GM13977 (cell line): ENCODE measurements around the gene ZNF19.

Experiments used
- DNase-seq: peaks from one replicate; pipeline ENCODE4 v3.0.0; 2012; ENCODE audit warnings: low spot score
- in situ Hi-C: fragments of 300-500 bp; cut with MboI; formaldehyde crosslinking; loops from one replicate; pipeline ENCODE4 v1.12.0; 2022; ENCODE audit warnings: low sequenced_read_pairs, low pct_unique_long_range_greater_than_20kb, mixed read lengths, inconsistent platforms; ENCODE audit not compliant: unreplicated experiment
- TF ChIP-seq, protein P1 (sequence below): IDR thresholded peaks from 2 replicates; pipeline ENCODE4 v1.5.1; 2012; ENCODE audit warnings: mild to moderate bottlenecking, control low read depth; ENCODE audit not compliant: insufficient read depth; ENCODE audit errors: extremely low read depth, missing control alignments

ZNF19 gene

GRCh38 chr16:71431176-71431575, 57.9 kb downstream of the ZNF19 start:
- in situ Hi-C loops = no loop called here
- TF ChIP-seq, protein P1, sequence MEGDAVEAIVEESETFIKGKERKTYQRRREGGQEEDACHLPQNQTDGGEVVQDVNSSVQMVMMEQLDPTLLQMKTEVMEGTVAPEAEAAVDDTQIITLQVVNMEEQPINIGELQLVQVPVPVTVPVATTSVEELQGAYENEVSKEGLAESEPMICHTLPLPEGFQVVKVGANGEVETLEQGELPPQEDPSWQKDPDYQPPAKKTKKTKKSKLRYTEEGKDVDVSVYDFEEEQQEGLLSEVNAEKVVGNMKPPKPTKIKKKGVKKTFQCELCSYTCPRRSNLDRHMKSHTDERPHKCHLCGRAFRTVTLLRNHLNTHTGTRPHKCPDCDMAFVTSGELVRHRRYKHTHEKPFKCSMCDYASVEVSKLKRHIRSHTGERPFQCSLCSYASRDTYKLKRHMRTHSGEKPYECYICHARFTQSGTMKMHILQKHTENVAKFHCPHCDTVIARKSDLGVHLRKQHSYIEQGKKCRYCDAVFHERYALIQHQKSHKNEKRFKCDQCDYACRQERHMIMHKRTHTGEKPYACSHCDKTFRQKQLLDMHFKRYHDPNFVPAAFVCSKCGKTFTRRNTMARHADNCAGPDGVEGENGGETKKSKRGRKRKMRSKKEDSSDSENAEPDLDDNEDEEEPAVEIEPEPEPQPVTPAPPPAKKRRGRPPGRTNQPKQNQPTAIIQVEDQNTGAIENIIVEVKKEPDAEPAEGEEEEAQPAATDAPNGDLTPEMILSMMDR = no peak
- no peak for DNase-seq

- in situ Hi-C loops = no loop called here
- TF ChIP-seq, protein P1 = no peak
- no peak for DNase-seq
These were observed 58.4 kb downstream of the ZNF19 start for GRCh38 chr16:71430744-71431143.

- no peak for DNase-seq
- in situ Hi-C loops = no loop called here
- TF ChIP-seq, protein P1 = no peak
These were observed 59.5 kb downstream of the ZNF19 start for GRCh38 chr16:71429581-71429980.

- in situ Hi-C loops = no loop called here
- TF ChIP-seq, protein P1 = no peak
- no peak for DNase-seq
These were observed 60.2 kb downstream of the ZNF19 start for GRCh38 chr16:71428883-71429282.

DNA sequence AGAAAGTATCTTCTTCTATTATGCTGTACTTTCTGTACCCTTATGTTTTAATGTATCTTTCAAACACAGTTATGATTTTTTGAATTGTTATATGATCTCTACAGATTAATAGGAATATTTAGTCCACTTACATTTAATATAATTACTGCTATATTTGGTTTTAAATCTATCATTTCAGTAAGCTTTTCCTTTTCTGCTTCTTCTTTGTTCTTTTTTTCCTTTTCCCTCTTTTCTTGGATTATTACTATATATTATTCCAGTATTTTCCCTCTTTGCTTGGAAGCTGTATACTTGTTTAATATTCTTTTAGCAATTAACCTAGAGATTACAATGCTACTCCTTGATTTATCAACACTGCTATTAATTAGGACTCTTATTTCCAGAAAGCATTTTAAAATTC, 60.7 kb downstream of the ZNF19 start:
- DNase-seq = no peak
- TF ChIP-seq, protein P1 = no peak
- in situ Hi-C loops = no loop called here

DNA sequence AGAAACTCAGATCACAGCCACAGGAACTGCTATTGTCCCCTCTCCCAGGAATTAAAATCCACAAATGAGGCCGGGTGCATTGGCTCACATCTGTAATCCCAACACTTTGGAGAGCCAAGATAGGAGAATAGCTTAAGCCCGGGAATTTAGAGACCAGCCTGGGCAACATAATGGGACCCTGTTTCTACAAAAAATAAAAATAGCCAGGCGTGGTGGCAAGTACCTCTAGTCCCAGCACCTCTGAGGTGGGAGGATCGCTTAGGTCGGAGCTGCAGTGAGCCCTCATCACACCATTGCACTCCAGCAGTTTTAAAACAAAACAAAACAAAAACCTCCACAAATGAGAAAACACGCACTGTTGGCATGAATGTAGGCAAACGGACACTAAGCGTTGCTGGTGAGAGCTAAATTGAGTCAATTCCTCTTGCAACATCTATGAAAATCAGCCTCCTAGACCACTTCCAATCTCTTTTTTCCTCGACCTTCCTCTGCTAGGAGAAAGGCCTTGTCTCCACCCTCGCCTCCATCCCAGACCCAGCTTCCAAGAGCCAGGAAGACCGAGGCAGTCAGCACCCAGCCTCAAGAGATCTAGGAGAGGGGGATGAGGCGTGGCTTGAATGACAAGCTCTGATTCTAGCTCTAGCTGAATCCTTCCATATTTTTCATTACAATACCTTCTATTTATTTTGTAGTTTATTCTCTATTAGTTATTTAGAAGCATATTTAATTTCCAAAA, 62.1 kb downstream of the ZNF19 start:
- DNase-seq = no peak
- in situ Hi-C loops = no loop called here

More for the DNA sequence above, 62.1 kb downstream of the ZNF19 start:
- TF ChIP-seq, protein P1 = no peak
